ENCODE data around the gene OBSCN.

- TF ChIP-seq EZH2phosphoT487 (IDR thresholded peaks at IDR 0.05; ENCODE audit: borderline replicate concordance, low read depth, low read length) (no peak), CTCF (conservative IDR thresholded peaks at IDR 0.05; ENCODE audit: low read length) (no peak)
These were observed 53.9 kb downstream of the OBSCN start for GRCh38 chr1:228261706-228262105.

All from OCI-LY7 (cell line).